ENCODE results near the gene ABHD8. TPM values are rescaled to one million over a fixed set of nuclear protein-coding genes. Genes with fewer than 3 reads are reported as not detected.

The ABHD8 gene
- total and polyA plus RNA-seq, 2 of the 4 experiments (the other 2 are of a cell fraction), result 3.9 to 10.2 TPM

GRCh38 chr19:17300992-17301619 is 2.1 kb downstream of the ABHD8 start:
- intact Hi-C loops (cut with micrococcal nuclease) (no loop called here), dilution Hi-C loops (cut with HindIII; ENCODE audit: low sequenced_read_pairs, unreplicated experiment) (no loop called here), in situ Hi-C loops (cut with MboI; ENCODE audit: low sequenced_read_pairs) (no loop called here)
- Histone ChIP-seq H2BK15ac (ENCODE audit: low read depth, low read length) (no peak overlapping the region), H4K91ac (ENCODE audit: insufficient read depth, low read depth, low read length) (no peak overlapping the region), H3K27ac (ENCODE audit: insufficient read depth, low read length) (no peak overlapping the region), H3K14ac (replicated peaks; ENCODE audit: low read depth, low read length) (no peak overlapping the region), H4K5ac (ENCODE audit: low read depth, low read length) (no peak overlapping the region), H3K4ac (ENCODE audit: low read depth, low read length) (no peak overlapping the region), H3K79me1 (ENCODE audit: low read depth in 1 of 2, low read length in 2 of 2) (peaks cover 9 to 38% of the 10 kb centered on the region in 2 experiments), H3K4me1 (ENCODE audit: control insufficient read depth, insufficient read depth, low read length) (peaks cover 8% of the 10 kb centered on the region), H3K4me3 (ENCODE audit: insufficient read depth, low read depth, low read length) (no peak overlapping the region), H2AFZ (replicated peaks; ENCODE audit: low read length, poor library complexity) (no peak overlapping the region), H2BK5ac (ENCODE audit: low read depth, low read length, poor library complexity, severe bottlenecking) (no peak overlapping the region), H2AK9ac (replicated peaks; ENCODE audit: low read depth, low read length, poor library complexity) (no peak overlapping the region), H4K20me1 (ENCODE audit: insufficient read depth, low read length) (no peaks in the 10 kb centered on the region), H2BK120ac (ENCODE audit: low read depth, low read length) (no peak overlapping the region), H3K36me3 (ENCODE audit: control insufficient read depth, insufficient read depth, low read length) (peaks cover 8% of the 10 kb centered on the region), H3K4me2 (ENCODE audit: low read depth, low read length) (no peak overlapping the region), H2BK20ac (ENCODE audit: low read depth, low read length) (no peak overlapping the region), H3K9ac (ENCODE audit: low read depth, low read length) (no peak overlapping the region), H3K23ac (ENCODE audit: low read depth, low read length) (no peak overlapping the region), H3K18ac (ENCODE audit: low read depth, low read length) (no peak overlapping the region), H3K27me3 (ENCODE audit: control insufficient read depth, insufficient read depth, low read length) (no peaks in the 10 kb centered on the region), H2AK5ac (ENCODE audit: low read depth, low read length) (no peak overlapping the region), H3K9me1 (ENCODE audit: insufficient read depth, low read length) (peaks cover 14% of the 10 kb centered on the region), H3K56ac (ENCODE audit: extremely low read depth, insufficient read depth, low read length) (no peak overlapping the region), H4K8ac (ENCODE audit: low read depth in 2 of 2, low read length in 2 of 2) (no peak overlapping the region), H3K9me3 (ENCODE audit: control insufficient read depth, insufficient read depth, low read length) (peaks cover 4% of the 10 kb centered on the region)
- 94% methylated on average over 34 of the region's 51 CpGs; no CpG with 5 or more reads in 1 of the 2 experiments for WGBS, 2 experiments (ENCODE audit: extremely low coverage in 2 of 2, insufficient read length in 1 of 2)
- no TSS peak for BruUV-seq (replicated peaks)
- no peak for TF ChIP-seq POLR2A (IDR thresholded peaks at IDR 0.05; ENCODE audit: low read depth, low read length)
- no peak for TF ChIP-seq CHD1 (IDR thresholded peaks at IDR 0.05; ENCODE audit: low read depth, low read length)
- TF ChIP-seq ELK1 (IDR thresholded peaks at IDR 0.05; ENCODE audit: borderline replicate concordance, low read depth, low read length), result no peak
- TF ChIP-seq, protein P1, sequence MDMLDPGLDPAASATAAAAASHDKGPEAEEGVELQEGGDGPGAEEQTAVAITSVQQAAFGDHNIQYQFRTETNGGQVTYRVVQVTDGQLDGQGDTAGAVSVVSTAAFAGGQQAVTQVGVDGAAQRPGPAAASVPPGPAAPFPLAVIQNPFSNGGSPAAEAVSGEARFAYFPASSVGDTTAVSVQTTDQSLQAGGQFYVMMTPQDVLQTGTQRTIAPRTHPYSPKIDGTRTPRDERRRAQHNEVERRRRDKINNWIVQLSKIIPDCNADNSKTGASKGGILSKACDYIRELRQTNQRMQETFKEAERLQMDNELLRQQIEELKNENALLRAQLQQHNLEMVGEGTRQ (IDR thresholded peaks at IDR 0.05; ENCODE audit: low read depth, low read length), result no peak
- no peak for TF ChIP-seq FOS (IDR thresholded peaks at IDR 0.05; ENCODE audit: low read depth, low read length)
- no peak for TF ChIP-seq RCOR1 (IDR thresholded peaks at IDR 0.05; ENCODE audit: insufficient replicate concordance, low read length)
- TF ChIP-seq SMC3 (IDR thresholded peaks at IDR 0.05; ENCODE audit: low read depth, low read length), result no peak
- ATAC-seq (ENCODE audit: low read depth) (no peak), DNase-seq (no peak)
- POLR2A ChIA-PET (ENCODE audit: unreplicated experiment), result no interaction called here
- CTCF ChIA-PET, result no interaction called here

Data from IMR-90 (cell line).